ENCODE results near the gene KLHDC4. TPM values are rescaled to one million over a fixed set of nuclear protein-coding genes. Genes with fewer than 3 reads are reported as not detected.
"Not testable (repeated sequence)": the region's sequence is repeated elsewhere in the genome, so short reads cannot be mapped to it uniquely, and the experiment has no call there.

KLHDC4 gene
- total and polyA plus RNA-seq, 7 donors: 12.7 to 71.0 (median 25.5) TPM

DNA sequence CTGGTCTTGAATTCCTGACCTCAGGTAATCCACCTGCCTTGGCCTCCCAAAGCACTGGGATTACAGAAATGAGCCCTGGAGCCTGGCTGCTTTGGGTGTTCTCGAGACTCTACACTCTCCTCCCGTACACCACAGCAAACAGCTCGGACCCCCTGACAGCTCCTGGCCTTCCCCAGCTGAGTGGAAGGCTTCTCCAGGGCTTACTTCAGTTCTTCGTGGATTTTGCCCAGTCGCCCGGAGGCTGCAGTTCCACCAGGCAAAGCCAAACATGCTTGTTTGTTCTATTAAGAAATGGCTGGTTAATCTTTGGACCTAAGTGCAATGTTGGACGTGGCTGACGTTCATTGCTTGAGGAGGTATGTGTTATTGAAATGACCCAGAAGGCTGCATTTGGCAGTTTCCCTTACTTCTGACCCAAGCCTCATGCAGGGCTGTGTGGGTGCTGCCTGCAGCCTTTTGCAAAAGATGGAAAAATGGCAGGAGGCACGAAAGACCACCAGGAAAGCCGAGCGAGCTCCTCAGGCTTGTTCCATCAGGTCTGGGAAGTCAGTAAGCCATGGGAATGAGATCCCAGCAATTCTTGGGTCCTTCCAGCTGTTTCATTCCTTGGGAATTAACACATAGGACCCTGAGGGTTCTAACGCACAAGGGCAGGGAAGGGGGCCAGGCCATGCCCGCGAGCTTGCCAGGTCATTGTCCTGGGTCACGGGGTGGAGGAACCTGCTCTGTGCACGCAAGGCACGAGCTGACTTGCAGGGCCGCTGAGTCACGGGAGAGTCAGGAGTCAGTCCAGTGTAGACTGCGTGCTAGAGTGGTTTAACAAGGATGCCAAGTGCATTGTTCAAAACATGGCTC is 23.9 kb upstream of the KLHDC4 start:
- 74 to 84% methylated on average over 20 of the region's 20 CpGs for WGBS, 2 donors
- Histone ChIP-seq H3K4me3 (no peak overlapping the region), H3K27ac (peak overlapping the region; percentile 67 to 90 (median 76)), H3K9me3 (no peaks in the 10 kb centered on the region), H3K36me3 (no peaks in the 10 kb centered on the region), H3K27me3 (no peaks in the 10 kb centered on the region), H3K4me1 (peaks cover 0 to 42% (median 11%) of the 10 kb centered on the region in 4 donors)
- intact Hi-C loops (cut with DNase I): loop anchor here (5.0 kb wide), 1 partner anchor 63 kb away; no protein-coding TSS in a partner anchor
- peak; percentile 84 for DNase-seq
- TF ChIP-seq EP300 (IDR thresholded peaks at IDR 0.05) (peak; percentile 36 to 90 (median 74)), POLR2AphosphoS5 (IDR thresholded peaks at IDR 0.05) (peak; percentile 52 to 72 (median 62)), POLR2A (IDR thresholded peaks at IDR 0.05) (no peak)
- TF ChIP-seq, protein P1, sequence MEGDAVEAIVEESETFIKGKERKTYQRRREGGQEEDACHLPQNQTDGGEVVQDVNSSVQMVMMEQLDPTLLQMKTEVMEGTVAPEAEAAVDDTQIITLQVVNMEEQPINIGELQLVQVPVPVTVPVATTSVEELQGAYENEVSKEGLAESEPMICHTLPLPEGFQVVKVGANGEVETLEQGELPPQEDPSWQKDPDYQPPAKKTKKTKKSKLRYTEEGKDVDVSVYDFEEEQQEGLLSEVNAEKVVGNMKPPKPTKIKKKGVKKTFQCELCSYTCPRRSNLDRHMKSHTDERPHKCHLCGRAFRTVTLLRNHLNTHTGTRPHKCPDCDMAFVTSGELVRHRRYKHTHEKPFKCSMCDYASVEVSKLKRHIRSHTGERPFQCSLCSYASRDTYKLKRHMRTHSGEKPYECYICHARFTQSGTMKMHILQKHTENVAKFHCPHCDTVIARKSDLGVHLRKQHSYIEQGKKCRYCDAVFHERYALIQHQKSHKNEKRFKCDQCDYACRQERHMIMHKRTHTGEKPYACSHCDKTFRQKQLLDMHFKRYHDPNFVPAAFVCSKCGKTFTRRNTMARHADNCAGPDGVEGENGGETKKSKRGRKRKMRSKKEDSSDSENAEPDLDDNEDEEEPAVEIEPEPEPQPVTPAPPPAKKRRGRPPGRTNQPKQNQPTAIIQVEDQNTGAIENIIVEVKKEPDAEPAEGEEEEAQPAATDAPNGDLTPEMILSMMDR (IDR thresholded peaks at IDR 0.05): no peak

DNA sequence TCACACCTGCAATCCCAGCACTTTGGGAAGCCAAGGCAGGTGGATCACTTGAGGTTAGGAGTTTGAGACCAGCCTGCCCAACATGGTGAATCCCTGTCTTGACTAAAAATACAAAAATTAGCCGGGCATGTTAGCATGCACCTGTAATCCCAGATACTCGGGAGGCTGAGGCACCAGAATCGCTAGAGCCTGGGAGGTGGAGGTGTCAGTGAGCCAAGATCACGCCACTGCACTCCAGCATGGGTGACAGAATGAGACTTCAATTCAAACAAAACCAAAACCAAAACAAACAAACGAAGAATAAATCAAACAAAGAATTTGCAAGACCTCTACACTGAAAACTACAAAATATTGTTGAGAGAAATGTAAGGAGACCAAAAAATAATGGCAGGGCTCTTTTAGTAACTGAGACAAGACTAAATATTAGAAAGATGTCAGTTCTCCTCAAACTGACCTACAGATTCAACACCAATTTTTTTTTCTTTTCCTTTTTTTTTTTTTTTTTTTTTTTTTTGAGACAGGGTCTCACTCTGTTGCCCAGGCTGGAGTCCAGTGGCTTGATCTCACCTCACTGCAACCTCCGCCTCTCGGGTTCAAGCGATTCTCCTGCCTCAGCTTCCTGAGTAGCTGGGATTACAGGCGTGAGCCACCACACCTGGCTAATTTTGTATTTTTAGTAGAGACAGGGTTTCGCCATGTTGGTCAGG is 23.1 kb upstream of the KLHDC4 start:
- 84 to 88% methylated on average over 10 of the region's 10 CpGs for WGBS, 2 donors

DNA sequence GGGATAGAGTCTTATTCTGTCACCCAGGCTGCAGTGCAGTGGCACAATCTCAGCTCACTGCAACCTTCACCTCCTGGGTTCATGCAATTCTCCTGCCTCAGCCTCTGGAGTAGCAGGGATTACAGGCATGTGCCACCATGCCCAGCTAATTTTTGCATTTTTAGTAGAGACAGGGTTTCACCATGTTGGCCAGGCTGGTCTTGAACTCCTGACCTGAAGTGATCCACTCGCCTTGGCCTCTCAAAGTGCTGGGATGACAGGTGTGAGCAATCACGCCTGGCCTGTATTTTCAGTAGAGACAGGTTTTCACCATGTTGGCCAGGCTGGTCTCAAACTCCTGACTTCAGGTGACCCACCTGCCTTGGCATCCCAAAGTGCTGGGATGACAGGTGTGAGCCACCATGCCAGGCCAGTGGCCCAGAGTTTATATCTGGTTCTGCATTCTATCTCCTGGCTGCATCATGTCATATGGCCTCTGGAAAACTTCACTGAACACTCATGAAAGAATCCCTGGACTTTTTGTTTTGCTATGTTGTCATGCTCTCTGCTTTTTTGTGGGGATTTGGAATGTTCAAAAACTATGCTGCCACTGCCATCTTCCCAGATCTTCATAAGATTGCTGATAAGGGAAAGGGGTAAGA is 21.8 kb upstream of the KLHDC4 start:
- WGBS, 2 donors: 89 to 95% methylated on average over 2 of the region's 2 CpGs
- intact Hi-C loops (cut with DNase I); H3K9me3 ChIP-seq; H3K36me3 ChIP-seq; H3K27me3 ChIP-seq; DNase-seq; H3K4me3 ChIP-seq: not testable (repeated sequence)
- TF ChIP-seq EP300 (IDR thresholded peaks at IDR 0.05): peak in 1 of 4 donors; percentile 66
- TF ChIP-seq POLR2AphosphoS5 (IDR thresholded peaks at IDR 0.05): peak; percentile 33 to 79 (median 50)
- H3K27ac ChIP-seq: peak overlapping the region; percentile 40 to 90 (median 75)
- peaks cover 0 to 42% (median 11%) of the 10 kb centered on the region in 4 donors for H3K4me1 ChIP-seq

More for the DNA sequence above, 23.1 kb upstream of the KLHDC4 start:
- DNase-seq; H3K36me3 ChIP-seq; H3K9me3 ChIP-seq; H3K27me3 ChIP-seq; H3K4me3 ChIP-seq; intact Hi-C loops (cut with DNase I): not testable (repeated sequence)
- peak overlapping the region; percentile 67 to 90 (median 76) for H3K27ac ChIP-seq
- peaks cover 0 to 42% (median 11%) of the 10 kb centered on the region in 4 donors for H3K4me1 ChIP-seq

DNA sequence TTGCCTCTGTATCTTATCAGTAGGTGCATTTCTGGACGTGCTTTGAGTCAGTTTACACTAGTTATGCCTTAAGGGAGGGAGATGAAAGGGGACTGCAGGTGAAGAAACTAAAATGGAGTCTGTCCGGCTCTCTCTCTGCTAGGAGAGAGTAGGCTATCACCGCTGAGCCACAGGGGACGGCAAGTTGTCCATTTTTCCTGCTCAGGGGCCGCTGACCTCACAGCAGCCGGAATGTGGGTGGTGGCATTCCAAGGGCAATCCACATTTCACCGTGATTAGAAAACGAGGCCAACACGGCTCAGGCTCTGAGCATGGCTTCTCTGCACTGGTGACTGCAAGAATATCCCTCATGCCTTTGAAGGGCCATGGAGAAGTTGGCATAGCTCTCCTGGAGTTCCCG is 19.0 kb upstream of the KLHDC4 start:
- H3K27ac ChIP-seq: no peak overlapping the region
- peaks cover 0 to 25% (median 3%) of the 10 kb centered on the region in 4 donors for H3K4me1 ChIP-seq
- H3K9me3 ChIP-seq: no peaks in the 10 kb centered on the region
- no peaks in the 10 kb centered on the region for H3K27me3 ChIP-seq
- TF ChIP-seq, protein P1 (IDR thresholded peaks at IDR 0.05): no peak
- TF ChIP-seq POLR2AphosphoS5 (IDR thresholded peaks at IDR 0.05): no peak
- no peak for TF ChIP-seq POLR2A (IDR thresholded peaks at IDR 0.05)
- no peak for TF ChIP-seq EP300 (IDR thresholded peaks at IDR 0.05)
- DNase-seq: no peak
- H3K36me3 ChIP-seq: no peaks in the 10 kb centered on the region
- H3K4me3 ChIP-seq: no peak overlapping the region
- 66 to 78% methylated on average over 10 of the region's 10 CpGs for WGBS, 2 donors
- intact Hi-C loops (cut with DNase I): no loop called here

DNA sequence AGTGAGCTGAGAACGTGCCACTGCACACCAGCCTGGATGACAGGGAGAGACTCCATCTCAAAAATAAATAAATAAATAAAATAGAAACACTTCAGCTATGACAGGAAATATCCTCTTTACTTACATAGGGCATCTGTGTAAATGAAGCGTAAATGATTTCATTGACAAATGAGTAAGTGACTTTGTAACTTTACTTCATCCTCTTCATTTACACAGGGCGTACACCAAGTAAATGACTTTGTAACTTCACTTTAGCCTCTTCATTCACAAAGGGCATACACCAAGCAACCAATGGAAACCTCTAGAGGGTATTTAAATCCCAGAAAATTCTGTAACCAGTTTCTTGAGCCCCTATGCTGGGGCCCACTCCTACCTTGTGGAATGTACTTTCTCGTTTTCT is 16.2 kb upstream of the KLHDC4 start:
- intact Hi-C loops (cut with DNase I): no loop called here
- 79 to 86% methylated on average over 4 of the region's 4 CpGs for WGBS, 2 donors
- TF ChIP-seq POLR2A (IDR thresholded peaks at IDR 0.05) (no peak), POLR2AphosphoS5 (IDR thresholded peaks at IDR 0.05) (no peak), EP300 (IDR thresholded peaks at IDR 0.05) (no peak)

More for the DNA sequence above, 16.2 kb upstream of the KLHDC4 start:
- Histone ChIP-seq H3K9me3 (no peaks in the 10 kb centered on the region), H3K27me3 (peaks cover 0 to 2% (median 1%) of the 10 kb centered on the region in 3 donors), H3K4me1 (peaks cover 0 to 20% (median 14%) of the 10 kb centered on the region in 4 donors), H3K36me3 (no peaks in the 10 kb centered on the region), H3K4me3 (no peak overlapping the region), H3K27ac (no peak overlapping the region)
- no peak for DNase-seq
